NT2/D1 (cell line): Measurements from ENCODE around the gene PIK3R5.

Experiments used
- SUZ12 ChIP-seq: IDR thresholded peaks from 2 replicates; pipeline ENCODE4 v1.6.1; 2011; ENCODE audit not compliant: insufficient read length, insufficient read depth; ENCODE audit errors: extremely low read depth
- YY1 ChIP-seq: IDR thresholded peaks from 2 replicates; pipeline ENCODE4 v1.6.1; 2011; ENCODE audit not compliant: insufficient read length, insufficient read depth

- TF ChIP-seq SUZ12, result no peak
- TF ChIP-seq YY1, result no peak
Observed at GRCh38 chr17:8952191-8952590, 13.3 kb downstream of the PIK3R5 start.
